Measurements from ENCODE around the gene KCNQ1OT1.

KCNQ1OT1 gene

DNA sequence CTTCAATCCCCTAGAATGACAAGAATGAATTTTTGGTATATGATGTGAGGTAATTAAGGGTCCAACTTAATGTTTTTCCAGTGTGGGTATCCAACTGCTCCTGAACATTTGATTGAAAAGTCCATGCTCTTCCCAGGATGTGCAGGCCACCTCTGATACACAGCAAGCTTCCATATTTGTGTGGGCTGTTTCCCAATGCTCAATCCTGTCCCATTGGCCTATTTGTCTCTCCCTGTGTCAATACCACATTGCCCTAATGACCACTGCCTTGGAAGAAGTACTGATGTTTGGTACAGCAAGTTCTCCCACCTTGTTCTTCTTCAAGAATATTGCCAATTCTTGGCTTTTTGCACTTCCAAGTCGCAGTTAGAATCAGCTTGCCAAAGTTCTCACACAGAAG lies 42.9 kb downstream of the KCNQ1OT1 start:
- ATAC-seq: no peak
- TF ChIP-seq ZNF565 (CRISPR knock-in tag; conservative IDR thresholded peaks at IDR 0.05; ENCODE audit: low read depth) (no peak), TOX (CRISPR knock-in tag; IDR thresholded peaks at IDR 0.05; ENCODE audit: borderline replicate concordance) (no peak), TCF4 (CRISPR knock-in tag; IDR thresholded peaks at IDR 0.05; ENCODE audit: borderline replicate concordance) (no peak), SNAI2 (CRISPR knock-in tag; IDR thresholded peaks at IDR 0.05) (no peak), PPARA (CRISPR knock-in tag; IDR thresholded peaks at IDR 0.05; ENCODE audit: borderline replicate concordance) (no peak), CSDC2 (CRISPR knock-in tag; IDR thresholded peaks at IDR 0.05) (no peak), POU6F1 (CRISPR knock-in tag; IDR thresholded peaks at IDR 0.05; ENCODE audit: borderline replicate concordance, low read depth) (no peak), OSR1 (CRISPR knock-in tag; IDR thresholded peaks at IDR 0.05) (no peak), ZNF8 (CRISPR knock-in tag; IDR thresholded peaks at IDR 0.05) (no peak), ZFP30 (CRISPR knock-in tag; IDR thresholded peaks at IDR 0.05) (no peak)
- TF ChIP-seq, protein P1, sequence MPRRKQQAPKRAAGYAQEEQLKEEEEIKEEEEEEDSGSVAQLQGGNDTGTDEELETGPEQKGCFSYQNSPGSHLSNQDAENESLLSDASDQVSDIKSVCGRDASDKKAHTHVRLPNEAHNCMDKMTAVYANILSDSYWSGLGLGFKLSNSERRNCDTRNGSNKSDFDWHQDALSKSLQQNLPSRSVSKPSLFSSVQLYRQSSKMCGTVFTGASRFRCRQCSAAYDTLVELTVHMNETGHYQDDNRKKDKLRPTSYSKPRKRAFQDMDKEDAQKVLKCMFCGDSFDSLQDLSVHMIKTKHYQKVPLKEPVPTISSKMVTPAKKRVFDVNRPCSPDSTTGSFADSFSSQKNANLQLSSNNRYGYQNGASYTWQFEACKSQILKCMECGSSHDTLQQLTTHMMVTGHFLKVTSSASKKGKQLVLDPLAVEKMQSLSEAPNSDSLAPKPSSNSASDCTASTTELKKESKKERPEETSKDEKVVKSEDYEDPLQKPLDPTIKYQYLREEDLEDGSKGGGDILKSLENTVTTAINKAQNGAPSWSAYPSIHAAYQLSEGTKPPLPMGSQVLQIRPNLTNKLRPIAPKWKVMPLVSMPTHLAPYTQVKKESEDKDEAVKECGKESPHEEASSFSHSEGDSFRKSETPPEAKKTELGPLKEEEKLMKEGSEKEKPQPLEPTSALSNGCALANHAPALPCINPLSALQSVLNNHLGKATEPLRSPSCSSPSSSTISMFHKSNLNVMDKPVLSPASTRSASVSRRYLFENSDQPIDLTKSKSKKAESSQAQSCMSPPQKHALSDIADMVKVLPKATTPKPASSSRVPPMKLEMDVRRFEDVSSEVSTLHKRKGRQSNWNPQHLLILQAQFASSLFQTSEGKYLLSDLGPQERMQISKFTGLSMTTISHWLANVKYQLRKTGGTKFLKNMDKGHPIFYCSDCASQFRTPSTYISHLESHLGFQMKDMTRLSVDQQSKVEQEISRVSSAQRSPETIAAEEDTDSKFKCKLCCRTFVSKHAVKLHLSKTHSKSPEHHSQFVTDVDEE (CRISPR knock-in tag; IDR thresholded peaks at IDR 0.05): no peak
- TF ChIP-seq, protein P2, sequence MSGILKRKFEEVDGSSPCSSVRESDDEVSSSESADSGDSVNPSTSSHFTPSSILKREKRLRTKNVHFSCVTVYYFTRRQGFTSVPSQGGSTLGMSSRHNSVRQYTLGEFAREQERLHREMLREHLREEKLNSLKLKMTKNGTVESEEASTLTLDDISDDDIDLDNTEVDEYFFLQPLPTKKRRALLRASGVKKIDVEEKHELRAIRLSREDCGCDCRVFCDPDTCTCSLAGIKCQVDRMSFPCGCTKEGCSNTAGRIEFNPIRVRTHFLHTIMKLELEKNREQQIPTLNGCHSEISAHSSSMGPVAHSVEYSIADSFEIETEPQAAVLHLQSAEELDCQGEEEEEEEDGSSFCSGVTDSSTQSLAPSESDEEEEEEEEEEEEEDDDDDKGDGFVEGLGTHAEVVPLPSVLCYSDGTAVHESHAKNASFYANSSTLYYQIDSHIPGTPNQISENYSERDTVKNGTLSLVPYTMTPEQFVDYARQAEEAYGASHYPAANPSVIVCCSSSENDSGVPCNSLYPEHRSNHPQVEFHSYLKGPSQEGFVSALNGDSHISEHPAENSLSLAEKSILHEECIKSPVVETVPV (CRISPR knock-in tag; IDR thresholded peaks at IDR 0.05): no peak
- TF ChIP-seq, protein P3, sequence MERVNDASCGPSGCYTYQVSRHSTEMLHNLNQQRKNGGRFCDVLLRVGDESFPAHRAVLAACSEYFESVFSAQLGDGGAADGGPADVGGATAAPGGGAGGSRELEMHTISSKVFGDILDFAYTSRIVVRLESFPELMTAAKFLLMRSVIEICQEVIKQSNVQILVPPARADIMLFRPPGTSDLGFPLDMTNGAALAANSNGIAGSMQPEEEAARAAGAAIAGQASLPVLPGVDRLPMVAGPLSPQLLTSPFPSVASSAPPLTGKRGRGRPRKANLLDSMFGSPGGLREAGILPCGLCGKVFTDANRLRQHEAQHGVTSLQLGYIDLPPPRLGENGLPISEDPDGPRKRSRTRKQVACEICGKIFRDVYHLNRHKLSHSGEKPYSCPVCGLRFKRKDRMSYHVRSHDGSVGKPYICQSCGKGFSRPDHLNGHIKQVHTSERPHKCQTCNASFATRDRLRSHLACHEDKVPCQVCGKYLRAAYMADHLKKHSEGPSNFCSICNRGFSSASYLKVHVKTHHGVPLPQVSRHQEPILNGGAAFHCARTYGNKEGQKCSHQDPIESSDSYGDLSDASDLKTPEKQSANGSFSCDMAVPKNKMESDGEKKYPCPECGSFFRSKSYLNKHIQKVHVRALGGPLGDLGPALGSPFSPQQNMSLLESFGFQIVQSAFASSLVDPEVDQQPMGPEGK (CRISPR knock-in tag; IDR thresholded peaks at IDR 0.05; ENCODE audit: borderline replicate concordance): no peak

GRCh38 chr11:2655834-2656622 lies 43.8 kb downstream of the KCNQ1OT1 start:
- no peak for ATAC-seq
- TF ChIP-seq, protein P3 (CRISPR knock-in tag; IDR thresholded peaks at IDR 0.05; ENCODE audit: borderline replicate concordance): no peak
- TF ChIP-seq, protein P1 (CRISPR knock-in tag; IDR thresholded peaks at IDR 0.05): no peak
- TF ChIP-seq ZNF565 (CRISPR knock-in tag; conservative IDR thresholded peaks at IDR 0.05; ENCODE audit: low read depth): no peak
- TF ChIP-seq TOX (CRISPR knock-in tag; IDR thresholded peaks at IDR 0.05; ENCODE audit: borderline replicate concordance): no peak
- TF ChIP-seq ZNF70 (CRISPR knock-in tag; IDR thresholded peaks at IDR 0.05): no peak
- no peak for TF ChIP-seq CREB5 (CRISPR knock-in tag; IDR thresholded peaks at IDR 0.05; ENCODE audit: low read depth)
